Epithelial cell of esophagus (primary cell): ENCODE data around the gene UNC5CL.

Experiments used
- DNase-seq: peaks from one replicate; pipeline ENCODE4 v3.0.0; 2010; ENCODE audit warnings: low read depth
- H3K4me3 ChIP-seq: 2 replicates; pipeline ENCODE4 v1.5.1; 2011; ENCODE audit warnings: mild to moderate bottlenecking, low read length, control low read depth
- TF ChIP-seq, protein P1 (sequence below): IDR thresholded peaks from 2 replicates; pipeline ENCODE4 v1.5.1; 2011; ENCODE audit warnings: low read depth, mild to moderate bottlenecking, low read length, control low read depth, inconsistent platforms; ENCODE audit not compliant: insufficient read depth; ENCODE audit errors: missing control alignments

Gene UNC5CL

GRCh38 chr6:40998661-40999060 is 40.4 kb downstream of the UNC5CL start:
- TF ChIP-seq, protein P1, sequence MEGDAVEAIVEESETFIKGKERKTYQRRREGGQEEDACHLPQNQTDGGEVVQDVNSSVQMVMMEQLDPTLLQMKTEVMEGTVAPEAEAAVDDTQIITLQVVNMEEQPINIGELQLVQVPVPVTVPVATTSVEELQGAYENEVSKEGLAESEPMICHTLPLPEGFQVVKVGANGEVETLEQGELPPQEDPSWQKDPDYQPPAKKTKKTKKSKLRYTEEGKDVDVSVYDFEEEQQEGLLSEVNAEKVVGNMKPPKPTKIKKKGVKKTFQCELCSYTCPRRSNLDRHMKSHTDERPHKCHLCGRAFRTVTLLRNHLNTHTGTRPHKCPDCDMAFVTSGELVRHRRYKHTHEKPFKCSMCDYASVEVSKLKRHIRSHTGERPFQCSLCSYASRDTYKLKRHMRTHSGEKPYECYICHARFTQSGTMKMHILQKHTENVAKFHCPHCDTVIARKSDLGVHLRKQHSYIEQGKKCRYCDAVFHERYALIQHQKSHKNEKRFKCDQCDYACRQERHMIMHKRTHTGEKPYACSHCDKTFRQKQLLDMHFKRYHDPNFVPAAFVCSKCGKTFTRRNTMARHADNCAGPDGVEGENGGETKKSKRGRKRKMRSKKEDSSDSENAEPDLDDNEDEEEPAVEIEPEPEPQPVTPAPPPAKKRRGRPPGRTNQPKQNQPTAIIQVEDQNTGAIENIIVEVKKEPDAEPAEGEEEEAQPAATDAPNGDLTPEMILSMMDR = no peak
- DNase-seq = no peak
- no peak overlapping the region for H3K4me3 ChIP-seq

DNA sequence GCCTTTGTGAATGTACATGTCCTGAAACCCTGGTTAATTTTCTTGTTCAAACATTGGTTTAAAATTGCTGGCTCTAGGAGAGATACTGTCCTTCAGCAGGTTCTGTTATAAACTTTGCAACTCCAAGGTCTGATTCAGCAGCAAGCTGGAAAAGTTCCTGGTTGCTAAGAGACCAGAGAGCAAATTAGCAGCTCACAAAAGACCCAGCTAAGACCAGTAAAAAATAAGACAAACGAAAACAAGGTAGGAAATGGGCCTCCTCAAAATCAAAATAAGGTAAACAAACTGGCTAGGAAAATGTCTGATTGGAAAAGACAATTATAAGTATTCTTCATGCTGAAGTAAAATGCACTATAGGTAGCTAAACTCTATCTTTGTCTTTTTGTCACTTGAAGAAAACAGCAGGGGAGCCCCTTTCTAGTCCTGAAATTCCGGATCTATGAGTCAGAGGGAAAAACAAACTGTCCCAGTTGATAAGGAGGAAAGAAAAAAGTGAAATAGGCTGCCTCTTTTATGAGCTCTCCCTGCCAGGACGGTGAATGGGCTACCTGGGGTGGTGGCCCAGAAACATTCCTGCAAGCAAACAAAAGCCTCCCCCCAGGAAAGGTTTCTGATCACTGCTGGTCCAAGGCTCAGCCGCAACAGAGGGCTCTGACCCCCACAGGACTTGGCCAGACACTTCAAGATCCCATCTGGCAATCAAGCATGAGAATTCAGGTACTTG is 41.6 kb downstream of the UNC5CL start:
- no peak overlapping the region for H3K4me3 ChIP-seq
- TF ChIP-seq, protein P1 = no peak
- peak; percentile 35 for DNase-seq

DNA sequence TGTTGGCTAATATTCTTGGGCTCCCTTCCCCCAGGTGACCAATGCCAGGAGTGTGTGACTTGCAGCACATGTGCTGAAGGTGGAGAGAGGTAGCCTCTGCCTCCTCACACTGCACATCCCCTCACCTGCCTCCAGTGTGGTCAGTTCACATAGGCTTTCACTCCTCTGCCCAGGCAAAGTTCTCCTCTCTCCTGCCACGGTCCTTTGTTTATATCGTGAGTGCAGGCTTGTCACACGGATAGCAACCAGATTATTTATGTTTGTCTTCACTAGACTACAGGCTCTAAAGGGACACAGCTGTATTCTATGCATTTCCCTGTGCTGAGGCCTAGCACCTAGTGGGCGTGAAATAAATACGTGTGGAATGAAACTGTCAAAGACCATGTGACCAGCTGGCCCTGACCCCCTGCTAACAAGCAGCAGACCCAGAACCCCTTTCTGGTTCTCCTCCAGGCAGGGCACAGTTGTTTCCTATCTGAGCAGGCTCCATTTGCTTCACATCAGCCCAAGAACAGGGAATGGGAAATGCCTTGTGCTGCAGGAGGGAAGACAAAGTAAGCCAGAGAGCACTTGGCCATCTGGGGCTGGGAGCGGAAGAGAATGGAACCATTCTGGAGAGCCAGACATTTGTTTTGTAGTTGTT is 42.3 kb downstream of the UNC5CL start:
- H3K4me3 ChIP-seq = no peak overlapping the region
- TF ChIP-seq, protein P1 = no peak
- no peak for DNase-seq

GRCh38 chr6:40992746-40993145 is 46.3 kb downstream of the UNC5CL start:
- TF ChIP-seq, protein P1 = no peak
- H3K4me3 ChIP-seq = no peak overlapping the region
- DNase-seq = no peak

- H3K4me3 ChIP-seq = no peak overlapping the region
- TF ChIP-seq, protein P1 = no peak
- DNase-seq = no peak
These were observed 48.7 kb downstream of the UNC5CL start for GRCh38 chr6:40990301-40990700.

GRCh38 chr6:40989204-40990169 is 49.5 kb downstream of the UNC5CL start:
- DNase-seq = no peak
- TF ChIP-seq, protein P1 = no peak
- no peak overlapping the region for H3K4me3 ChIP-seq
